Cerebellar nuclear complex (tissue), 1 donor: ENCODE measurements around the gene SYT6.

Experiments
- DNase-seq, 2 experiments: peaks; one replicate each; lab custom pipeline; 2025; lab: John Stamatoyannopoulos, UW

The SYT6 gene

DNA sequence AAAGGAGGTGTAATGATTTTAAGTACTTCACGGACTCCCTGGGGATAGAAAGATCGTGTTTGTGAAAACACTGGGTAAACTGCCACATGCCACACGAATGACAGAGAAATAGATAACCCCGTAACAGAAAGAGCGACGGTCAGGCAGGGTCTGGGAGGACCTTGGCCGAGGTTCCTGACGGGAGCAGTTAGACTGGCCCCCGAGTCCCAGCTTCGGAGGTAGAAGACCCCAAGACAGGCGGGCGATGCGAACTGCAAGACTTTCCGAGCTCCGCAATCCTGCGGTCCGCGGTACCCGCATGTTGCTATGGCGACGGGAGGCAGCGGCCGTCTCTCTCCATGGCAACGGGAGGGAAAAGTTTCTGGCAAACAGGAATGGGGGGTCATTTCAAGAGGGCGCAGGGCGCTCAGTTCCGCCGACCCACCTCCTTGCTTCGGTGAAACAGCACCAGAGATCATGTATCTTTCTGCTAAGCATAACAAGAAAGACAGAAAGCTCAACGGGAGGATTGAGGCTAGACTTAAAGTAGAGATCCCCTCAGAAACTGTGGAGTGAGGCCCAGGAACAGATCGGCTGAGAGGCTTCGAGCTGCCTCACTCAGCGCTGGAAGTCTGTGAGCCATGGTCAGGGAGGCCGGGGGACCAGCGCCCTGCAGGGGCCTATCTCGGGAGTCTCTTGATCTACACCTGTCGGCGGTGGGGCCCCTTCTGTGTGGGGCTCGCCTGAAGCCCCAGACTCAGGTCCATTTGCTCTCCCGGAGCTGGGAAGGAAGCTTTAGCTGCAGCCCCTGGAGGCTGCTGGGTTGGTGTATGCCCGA lies 685 bp upstream of the SYT6 start:
- DNase-seq, result no peak

DNA sequence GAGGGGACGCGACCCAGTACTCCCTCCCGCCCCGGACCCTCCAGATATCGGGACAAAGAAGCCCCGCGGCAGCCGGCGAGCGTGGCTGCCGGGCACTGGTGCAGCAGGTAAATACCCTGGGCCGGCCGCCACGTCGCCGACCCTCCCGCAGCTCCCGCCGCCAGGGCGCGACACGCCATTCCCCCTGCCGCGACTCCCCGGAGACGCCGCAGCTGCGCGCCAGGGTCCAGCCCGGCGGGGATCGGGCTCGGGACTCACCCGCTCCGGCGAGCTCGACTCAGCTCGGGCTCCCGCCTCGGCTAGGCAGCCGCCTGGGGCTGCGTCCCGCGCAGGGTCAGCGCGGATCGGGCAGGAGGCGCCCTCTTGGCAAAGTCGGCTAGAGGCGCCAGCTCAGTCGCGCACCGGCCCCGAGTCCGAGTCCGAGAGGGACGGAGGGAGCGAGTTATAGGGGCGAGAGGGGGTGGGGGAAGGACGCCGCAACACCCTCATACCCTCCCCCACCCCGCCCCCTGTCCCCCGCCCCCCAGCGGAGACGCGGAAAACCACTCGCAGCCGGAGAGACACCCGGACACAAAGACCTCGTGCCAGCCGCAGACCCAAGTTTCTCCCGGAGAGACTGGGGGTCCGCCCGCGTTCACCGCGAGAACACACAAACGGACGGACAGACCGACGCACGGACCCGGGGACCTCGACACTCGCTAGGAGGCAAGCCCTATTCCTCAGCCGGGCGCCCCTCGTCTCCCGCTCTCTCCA lies 985 bp downstream of the SYT6 start:
- DNase-seq, result no peak

DNA sequence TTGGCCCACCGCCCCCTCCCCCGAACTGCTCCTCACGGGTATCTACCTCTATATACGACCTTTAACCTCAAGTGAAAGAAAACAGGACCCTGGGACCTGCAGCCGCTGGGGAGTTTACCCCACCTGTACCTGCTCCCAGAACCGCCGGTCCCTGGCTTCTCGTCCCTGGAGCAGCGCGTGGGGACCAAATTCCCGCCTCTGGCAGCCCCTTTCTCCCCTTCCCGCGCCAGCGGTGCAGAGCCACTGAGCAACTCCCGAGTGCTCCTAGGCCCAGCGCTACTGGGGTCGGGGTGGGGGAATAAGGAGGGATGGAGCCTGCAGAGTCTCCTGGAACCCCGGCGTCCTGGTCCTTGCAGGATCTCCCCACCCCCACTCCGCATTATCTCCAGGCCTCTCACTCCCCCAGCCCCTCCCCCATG lies 1.6 kb downstream of the SYT6 start:
- no peak for DNase-seq

DNA sequence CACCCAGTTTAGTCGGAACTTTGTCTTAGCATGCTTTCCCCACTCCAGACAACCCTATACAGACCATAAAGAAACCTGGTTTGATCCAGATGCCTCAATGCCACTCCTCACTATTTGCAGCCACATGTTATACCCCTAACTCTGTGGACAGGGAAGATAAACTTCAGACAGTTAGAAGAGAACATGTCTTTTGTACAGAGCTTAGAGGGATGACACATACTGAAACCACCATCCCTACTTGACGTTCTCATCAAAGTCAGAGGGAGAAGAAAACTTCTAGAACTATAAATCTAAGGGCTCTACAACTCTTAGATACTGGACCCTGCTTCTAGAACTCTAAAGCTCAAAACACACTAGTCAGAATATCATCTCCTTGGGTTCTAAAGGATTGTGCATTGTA lies 3.7 kb downstream of the SYT6 start:
- DNase-seq, result no peak

DNA sequence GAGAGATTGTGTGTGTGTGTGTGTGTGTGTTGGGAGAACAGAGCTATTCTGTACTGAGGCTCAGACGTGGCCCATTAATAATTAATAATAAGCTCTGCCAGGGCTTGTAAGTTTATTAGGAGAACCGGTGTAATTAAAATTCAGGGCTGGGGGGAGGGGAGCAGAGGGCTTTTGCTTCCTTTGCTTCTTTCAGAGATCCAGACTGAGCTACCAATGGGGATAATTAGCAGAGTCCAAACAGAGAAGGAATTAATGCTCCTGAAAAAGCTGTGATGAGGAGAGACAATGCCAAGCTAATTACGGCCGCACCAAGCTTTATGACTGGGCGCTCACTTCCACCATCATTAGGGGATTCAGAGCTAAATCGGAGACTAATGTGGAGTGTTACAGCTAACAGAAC lies 4.5 kb downstream of the SYT6 start:
- DNase-seq, result no peak

DNA sequence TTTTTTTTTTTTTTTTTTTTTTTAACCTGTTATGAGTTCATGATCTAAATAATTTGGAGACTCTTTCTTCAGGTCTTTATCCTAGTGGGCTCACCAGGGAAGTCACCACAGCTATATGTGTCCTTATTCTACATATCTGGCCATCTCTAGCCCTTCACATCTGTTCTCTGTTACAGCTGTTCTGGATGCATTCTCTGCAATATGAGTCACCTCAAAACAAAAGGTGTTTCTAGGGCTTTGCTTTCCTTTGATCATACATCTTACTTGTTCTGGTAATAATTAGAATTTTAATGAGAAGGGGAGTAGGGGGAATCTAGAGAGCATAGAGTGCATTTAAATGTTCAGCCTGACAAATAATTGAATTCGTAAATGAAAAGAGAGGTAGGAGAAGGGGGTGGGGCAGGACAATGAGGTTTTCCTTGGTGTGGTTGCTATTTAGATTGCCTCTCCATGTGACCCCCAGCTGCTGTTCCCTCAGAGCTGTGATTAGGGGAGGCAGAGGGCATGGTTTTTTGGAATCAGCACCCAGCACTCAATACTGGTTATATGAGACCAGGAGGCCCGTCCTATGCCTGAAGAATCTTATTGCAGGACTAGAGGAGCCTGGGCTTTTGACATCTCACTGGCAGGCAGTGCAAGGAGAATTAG lies 8.0 kb downstream of the SYT6 start:
- DNase-seq, result no peak

DNA sequence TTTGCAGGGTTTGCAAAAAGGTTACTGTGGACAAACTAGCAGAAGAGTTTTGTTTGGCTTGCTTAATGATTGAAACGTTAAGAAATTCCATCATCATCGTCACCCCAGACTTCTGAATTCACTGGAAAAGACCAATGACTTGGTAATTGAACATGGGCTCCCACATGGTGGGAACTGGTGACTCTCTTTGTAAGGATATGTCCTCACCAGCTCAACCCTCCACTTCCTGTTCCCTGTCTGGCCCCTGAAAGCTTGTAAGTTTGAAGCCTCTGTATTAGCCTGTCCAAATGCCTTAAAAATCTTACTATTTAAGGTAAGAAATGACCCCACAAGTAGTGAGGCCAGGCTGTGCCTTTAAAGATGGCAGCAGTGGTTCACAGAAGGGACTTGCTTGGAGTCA lies 9.7 kb downstream of the SYT6 start:
- no peak for DNase-seq

DNA sequence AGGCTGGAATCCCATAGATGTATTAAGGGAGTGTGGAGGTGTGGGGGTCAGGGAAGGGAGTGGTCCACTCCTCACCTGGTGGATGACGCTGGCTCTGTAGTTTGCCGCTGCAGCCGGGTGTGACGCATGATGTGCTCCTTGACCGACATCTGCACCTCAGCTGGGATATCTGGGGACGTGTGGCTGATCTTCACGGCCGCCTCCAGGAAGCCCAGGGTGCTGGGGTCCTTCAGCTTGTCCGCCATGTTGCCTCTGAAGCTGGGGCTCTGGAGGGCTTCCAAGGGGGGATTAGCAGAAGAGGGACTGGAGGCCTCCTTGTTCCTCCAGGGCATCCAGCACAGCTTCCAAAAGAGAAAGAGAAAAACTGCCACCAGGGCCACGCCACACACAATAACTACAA lies 14.1 kb downstream of the SYT6 start:
- DNase-seq, result no peak

DNA sequence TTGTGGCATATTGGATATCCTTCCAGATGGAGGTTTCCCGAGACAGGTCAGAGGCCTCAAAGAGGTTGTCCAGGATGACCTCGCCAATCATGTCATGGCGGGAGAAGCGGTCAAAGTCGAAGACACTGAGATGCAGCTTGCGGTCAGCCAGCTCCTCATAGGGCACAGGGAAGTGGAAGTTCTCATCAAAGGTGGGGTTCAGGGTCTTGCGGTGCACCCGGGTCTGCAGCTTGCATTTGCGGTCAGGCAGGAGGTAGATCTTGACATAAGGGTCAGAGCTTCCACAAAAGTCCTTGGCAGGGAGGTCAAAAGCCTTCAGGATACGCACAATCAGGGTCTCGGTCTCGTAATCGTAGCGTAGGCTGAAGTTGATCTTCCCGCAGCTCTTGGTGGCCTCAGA lies 16.2 kb downstream of the SYT6 start:
- no peak for DNase-seq

DNA sequence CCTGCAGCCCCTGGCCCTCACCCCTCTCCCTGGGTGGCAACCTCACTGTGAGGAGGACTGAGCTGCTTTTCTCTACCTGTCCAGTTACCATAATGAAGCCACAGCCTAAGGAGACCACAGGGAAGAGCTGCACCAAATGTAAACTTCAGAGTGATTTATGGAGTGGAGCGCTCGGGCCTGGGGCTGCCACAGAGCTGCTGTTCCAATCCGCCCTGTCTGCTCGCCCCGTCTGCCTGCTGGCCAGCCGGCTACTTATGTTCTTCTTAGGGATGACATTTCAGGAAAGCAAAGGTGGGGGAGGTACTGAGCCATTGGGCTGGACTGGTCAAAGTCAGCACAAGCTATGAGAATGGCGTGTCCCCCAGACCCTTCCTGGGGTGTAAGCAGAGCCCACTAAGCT lies 17.9 kb downstream of the SYT6 start:
- DNase-seq, result no peak

DNA sequence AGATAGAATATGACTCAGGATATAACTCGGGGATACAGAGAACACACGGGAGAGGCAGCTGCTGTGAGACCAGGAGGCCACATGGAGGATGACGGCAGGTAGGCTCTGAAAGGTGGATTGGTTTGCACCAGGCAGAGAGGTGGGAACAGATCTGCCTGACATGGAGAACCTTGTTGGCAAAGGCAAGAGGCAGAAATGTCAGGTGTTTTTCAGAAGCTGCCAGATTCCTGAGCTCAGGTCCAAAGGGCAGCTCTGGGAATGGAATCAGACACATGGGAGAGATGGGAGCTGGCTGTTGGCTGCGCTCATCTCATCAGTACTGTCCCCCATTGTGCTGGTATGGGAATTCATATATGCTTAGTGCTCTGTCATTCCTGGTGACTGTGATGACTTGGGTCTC lies 19.2 kb downstream of the SYT6 start:
- DNase-seq, result no peak

DNA sequence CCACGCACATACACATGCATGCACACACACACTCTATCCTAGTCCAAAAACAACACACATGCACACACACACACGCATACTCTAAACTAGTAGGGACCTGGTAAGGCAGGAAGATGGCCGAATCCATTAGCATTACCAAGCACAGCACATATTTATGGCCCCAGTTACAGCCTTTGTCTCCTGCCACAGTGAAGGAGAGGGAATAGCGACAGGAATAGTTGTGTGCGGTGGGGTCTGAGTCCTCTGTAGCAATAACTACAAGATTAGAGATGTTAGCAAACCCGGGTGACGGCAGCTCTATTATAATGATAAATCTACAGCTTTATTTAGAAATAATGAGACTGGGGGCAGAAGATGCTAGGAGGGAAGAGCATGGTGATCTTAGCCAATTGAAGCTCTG lies 20.5 kb downstream of the SYT6 start:
- no peak for DNase-seq

DNA sequence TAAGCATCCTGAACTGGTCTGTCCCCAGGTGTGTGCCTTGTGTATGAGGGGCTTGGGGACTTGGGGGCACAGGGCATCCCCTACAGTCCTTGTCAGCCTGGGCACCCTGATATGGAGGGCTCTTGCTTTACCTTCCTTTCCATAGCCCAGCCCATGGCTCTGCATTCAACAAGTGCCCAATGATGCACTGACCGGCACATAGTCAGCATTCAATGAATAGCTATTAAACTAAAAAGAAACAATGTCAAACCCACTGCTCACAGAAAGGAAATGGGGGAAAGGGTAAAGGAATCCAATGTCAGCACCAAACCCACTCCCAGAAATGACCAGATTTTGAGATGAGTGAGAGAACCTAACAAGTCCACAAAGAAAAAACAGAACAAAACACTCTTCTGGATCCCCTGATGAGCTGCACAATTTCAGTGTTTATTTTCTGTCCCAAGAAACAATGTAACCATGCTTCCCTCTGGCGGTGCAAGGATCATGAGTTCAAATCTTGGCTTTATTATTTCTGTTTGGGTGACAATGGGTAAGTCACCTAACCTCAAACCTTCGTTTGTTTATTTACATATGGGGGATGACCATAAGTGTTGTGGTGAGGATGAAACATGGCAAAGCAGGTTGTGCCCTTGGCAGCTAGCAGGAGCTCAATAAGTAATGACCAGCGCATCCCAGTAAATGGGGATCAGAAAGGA lies 22.0 kb downstream of the SYT6 start:
- no peak for DNase-seq

DNA sequence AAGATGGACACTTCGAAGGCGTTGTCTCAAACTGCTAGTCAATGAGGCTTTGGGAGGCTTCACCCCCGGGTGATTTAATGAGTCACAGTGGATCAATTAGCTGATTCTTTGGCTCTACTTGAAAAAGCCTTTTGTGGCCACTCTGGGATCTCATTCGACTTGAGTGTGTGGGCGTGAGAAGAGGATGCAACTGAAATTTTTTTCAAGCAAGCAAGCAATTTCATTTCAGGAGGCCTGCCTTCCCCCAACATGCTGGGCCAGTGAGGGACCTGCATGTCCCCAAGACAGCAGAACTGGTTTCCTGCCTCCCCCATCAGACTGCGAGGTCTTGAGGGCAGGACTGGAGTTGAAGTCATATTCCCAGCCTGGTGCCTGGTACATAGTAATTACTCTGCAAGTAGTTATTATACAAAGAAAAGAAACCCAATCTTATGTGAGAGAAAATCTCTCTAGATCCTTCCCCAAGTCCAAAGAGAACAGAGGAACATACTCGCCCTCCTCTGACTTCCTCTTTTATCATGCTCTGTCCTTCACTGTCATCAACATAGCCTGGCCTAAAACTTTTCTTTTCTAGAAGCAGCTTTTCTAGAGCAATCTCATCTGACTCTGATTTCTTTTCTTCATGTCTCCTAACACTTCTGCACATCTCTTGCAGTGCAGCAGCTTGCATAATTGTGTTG lies 22.7 kb downstream of the SYT6 start:
- no peak for DNase-seq

DNA sequence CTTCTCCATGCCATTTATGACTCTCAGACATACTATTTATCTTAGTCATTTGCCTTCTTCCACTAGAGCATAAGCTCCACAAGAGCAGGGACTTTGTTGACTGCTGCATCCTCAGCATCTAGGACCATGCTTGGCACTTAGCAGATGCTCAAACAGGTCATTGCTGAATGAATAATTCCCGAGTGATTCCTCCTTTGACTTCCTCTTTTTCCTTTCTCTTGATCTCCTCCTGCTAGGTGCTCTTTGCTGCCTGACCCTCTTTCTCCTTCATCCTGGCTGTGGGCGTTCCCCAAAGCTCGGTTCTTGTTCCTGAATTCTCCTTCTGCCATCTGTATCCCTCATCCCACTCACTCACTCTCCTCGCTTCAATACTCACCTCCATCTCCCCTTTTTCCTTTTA lies 23.5 kb downstream of the SYT6 start:
- DNase-seq, result no peak

DNA sequence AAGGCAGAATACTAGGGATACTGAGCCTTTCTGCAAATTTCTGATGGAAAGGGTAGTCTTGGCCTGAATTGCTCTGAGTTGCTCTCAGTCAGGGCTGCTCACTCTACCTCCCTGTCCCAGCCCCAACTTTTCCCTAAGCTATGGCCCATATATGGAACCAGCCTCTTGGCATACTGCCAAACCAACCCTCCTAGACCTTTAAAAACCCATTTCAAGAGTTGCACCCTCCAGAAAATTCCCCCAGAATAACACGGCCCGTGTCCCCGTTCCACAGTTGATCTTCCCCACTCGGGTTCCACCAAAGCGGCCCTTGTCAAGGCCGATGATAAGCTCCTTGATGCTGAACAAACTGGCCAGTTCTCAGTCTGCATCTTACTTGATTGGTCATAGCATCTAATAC lies 25.4 kb downstream of the SYT6 start:
- DNase-seq, result no peak

DNA sequence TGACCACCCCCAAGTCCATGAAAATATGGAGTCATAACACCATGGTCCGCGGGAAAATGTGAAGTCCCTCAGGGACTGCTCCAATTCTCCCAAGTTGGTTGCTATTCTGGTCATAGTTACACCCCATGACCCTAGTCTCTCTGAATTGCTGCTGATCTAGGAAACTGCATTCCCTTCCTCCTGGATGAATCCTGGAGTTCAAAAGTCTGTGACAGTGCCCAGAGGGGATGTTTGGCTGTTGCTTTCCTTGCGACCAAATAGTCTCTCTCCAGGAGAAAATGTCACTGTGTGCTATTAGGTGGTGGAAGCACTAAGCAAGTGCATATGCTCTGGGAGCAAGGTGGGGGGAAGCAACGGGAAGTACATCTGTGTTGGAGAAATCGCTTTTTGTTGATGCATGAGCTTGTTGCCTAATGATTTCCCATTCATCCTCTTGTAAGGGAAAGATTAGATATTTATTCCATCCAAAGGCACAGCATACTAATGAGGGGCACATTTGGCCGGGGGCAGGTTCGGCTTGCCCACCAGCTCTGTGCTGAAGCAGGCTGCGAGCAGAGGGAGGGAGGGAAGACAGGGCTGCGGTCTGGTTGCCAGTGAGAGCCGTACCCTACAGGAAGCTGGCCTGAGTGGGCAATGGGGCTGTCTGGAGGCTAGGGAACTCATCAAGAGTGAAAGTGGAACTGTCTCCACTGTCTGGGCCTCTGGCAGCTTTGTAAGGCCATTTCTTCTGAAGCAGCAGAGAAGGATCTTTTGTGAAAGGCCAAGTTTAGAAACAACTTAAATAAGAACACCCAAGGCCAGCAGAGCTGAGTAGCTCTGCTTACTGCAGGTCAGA lies 27.2 kb downstream of the SYT6 start:
- DNase-seq, result no peak

DNA sequence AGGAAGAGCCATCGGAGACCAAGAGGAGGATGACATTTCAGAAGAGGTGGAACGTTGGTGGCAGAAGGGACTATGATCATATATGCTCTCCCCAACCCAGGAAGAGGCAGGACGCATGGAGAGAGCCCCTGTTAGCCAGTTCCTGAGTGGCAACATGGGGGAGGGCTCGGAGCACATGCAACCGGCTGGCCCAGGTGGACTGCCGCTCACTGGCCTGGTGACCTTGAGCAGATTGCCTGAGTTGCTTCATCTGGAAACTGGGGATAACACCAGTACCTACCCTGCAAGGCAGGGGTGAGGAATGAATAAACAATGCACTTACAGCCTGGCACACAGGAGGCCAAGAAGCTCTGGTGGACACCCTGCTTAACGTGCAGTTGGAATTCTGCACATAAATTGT lies 29.0 kb downstream of the SYT6 start:
- no peak for DNase-seq

DNA sequence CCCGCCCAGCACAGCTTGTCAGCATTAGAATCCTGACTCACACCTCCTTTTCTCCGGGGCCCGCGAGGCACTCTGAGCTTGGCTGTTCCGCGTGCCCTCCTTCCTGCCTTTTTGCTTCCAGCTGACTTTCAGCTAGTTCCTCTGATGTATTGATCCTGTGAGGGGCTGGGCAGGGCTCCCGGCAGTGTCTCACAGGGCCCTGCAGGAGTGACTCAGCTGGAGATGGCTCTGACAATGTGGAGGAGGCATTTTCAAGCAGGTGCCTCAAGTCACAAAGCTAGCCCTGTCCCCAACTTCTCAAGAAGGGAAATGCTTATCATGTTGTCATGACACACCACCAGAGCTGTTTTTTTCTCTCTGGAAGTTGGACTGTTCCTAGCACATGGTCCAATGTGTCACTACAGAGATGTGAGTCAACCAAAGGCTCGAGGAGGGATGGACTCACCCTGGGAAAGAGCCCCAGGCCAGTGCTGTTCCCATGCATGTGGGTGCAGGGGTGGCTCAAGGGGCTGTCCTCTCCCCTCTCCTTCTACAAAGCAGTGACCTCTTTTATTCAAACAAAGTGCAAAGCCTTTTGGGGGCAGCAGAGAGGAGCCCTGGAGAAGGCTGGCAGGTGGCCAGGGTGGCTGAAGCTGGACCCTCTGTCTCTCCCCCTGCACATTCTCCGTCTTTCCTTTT lies 30.6 kb downstream of the SYT6 start:
- DNase-seq, result no peak

DNA sequence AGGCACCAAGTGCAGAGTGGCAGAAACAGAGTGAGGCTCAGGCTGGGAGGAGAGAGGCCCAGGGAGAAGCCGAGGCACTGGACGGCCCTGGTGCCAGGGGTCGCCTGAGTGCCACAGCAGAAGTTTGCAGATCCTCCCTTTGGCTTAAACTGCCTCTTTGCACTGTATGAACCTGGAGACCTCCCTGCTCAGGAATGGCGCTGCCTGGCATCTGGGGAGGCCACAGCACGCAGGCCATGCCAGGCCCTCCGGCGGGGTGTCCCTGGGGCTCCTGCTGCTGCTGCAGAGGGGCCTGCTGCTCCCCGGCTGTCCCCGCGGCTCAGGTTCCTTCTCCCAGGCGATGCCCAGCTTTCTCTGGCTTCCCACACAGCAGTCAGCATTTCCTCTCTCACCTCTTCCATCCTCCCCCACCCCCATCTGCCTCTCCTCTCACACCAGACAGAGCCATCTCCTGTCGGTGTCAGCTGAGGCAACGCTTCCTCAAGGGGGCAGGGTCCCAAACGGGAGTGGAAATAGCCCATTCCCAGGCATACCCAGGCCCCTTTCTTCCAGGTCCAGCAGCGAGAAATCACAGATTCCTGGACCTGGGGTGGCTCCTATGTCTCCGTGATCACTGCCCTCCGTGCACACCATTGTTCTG lies 35.2 kb downstream of the SYT6 start:
- DNase-seq, result no peak
